ENCODE data around the gene HS3ST3A1. TPM values are rescaled to one million over a fixed set of nuclear protein-coding genes. Genes with fewer than 3 reads are reported as not detected.

HS3ST3A1 gene
- total and polyA plus RNA-seq, 2 experiments from 2014 or later, result 5.4 to 24.1 TPM

DNA sequence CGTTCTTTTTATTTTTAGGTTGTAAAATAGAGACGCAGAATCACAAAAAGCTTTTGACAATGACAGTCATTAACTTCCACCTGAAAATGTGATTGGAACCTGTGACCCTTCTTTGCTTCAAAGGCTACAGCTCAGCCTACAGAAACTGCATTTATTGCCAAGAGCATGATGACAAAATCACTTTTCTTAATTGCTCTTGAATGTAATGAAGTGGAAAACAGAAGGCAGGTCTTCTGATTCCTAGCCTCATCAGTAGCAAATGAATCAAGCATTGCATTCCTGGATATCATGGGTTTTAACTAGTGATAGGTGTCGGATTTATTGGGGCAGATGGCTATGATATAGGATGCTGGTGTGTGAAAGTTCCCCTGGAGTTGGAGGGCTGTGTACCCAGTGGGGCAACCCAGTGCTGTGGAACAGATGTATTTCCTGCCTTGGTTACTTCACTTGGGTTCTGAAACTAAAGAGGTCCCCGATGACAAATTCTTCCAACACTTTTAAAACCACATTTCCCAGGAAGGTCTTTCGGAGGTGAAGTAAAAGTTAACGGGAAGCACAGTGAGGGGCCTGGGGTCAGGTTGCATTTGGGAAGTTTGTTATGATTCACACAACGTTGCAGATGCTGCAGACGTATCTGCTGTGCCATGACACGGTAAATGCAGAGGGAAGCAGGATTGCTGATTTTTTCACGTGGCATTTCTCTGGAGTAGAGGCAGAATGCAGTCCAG is 127.5 kb downstream of the HS3ST3A1 start:
- DNase-seq (ENCODE audit: low spot score), result no peak
- peaks cover 4% of the 10 kb centered on the region for H3K27me3 Mint-ChIP-seq (ENCODE audit: insufficient read depth, low read depth, poor library complexity)

More for the DNA sequence above, 127.5 kb downstream of the HS3ST3A1 start:
- no peak for ATAC-seq
- H3K27ac Mint-ChIP-seq, result no peak overlapping the region
- H3K4me3 ChIP-seq, result no peak overlapping the region
- H3K4me3 Mint-ChIP-seq, result no peak overlapping the region
- H3F3A ChIP-seq (replicated peaks; ENCODE audit: low read depth), result no peaks in the 10 kb centered on the region
- peaks cover 2% of the 10 kb centered on the region; the same call in 1 of the 2 replicates for H3K9me2 ChIP-seq (ENCODE audit: insufficient read depth)
- TF ChIP-seq STAT1 (IDR thresholded peaks at IDR 0.05; ENCODE audit: unreplicated experiment) (no peak), EZH2 (IDR thresholded peaks at IDR 0.05; ENCODE audit: low read depth, unreplicated experiment) (no peak), ZNF331 (CRISPR knock-in tag; IDR thresholded peaks at IDR 0.05; ENCODE audit: low read depth) (no peak), ZNF114 (CRISPR knock-in tag; IDR thresholded peaks at IDR 0.05) (no peak), EZH2phosphoT487 (IDR thresholded peaks at IDR 0.05; ENCODE audit: unreplicated experiment) (no peak), POLR2AphosphoS5 (IDR thresholded peaks at IDR 0.05; ENCODE audit: low read depth) (no peak), JUNB (IDR thresholded peaks at IDR 0.05; ENCODE audit: unreplicated experiment) (no peak), CREB1 (CRISPR knock-in tag; IDR thresholded peaks at IDR 0.05; ENCODE audit: low read depth) (no peak), NANOG (IDR thresholded peaks at IDR 0.05; ENCODE audit: borderline replicate concordance) (no peak)
- TF ChIP-seq, protein P1, sequence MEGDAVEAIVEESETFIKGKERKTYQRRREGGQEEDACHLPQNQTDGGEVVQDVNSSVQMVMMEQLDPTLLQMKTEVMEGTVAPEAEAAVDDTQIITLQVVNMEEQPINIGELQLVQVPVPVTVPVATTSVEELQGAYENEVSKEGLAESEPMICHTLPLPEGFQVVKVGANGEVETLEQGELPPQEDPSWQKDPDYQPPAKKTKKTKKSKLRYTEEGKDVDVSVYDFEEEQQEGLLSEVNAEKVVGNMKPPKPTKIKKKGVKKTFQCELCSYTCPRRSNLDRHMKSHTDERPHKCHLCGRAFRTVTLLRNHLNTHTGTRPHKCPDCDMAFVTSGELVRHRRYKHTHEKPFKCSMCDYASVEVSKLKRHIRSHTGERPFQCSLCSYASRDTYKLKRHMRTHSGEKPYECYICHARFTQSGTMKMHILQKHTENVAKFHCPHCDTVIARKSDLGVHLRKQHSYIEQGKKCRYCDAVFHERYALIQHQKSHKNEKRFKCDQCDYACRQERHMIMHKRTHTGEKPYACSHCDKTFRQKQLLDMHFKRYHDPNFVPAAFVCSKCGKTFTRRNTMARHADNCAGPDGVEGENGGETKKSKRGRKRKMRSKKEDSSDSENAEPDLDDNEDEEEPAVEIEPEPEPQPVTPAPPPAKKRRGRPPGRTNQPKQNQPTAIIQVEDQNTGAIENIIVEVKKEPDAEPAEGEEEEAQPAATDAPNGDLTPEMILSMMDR (conservative IDR thresholded peaks at IDR 0.05; ENCODE audit: low read depth in 2 of 2), result no peak
- TF ChIP-seq, protein P2, sequence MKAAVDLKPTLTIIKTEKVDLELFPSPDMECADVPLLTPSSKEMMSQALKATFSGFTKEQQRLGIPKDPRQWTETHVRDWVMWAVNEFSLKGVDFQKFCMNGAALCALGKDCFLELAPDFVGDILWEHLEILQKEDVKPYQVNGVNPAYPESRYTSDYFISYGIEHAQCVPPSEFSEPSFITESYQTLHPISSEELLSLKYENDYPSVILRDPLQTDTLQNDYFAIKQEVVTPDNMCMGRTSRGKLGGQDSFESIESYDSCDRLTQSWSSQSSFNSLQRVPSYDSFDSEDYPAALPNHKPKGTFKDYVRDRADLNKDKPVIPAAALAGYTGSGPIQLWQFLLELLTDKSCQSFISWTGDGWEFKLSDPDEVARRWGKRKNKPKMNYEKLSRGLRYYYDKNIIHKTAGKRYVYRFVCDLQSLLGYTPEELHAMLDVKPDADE (IDR thresholded peaks at IDR 0.05), result no peak
- TF ChIP-seq, protein P3, sequence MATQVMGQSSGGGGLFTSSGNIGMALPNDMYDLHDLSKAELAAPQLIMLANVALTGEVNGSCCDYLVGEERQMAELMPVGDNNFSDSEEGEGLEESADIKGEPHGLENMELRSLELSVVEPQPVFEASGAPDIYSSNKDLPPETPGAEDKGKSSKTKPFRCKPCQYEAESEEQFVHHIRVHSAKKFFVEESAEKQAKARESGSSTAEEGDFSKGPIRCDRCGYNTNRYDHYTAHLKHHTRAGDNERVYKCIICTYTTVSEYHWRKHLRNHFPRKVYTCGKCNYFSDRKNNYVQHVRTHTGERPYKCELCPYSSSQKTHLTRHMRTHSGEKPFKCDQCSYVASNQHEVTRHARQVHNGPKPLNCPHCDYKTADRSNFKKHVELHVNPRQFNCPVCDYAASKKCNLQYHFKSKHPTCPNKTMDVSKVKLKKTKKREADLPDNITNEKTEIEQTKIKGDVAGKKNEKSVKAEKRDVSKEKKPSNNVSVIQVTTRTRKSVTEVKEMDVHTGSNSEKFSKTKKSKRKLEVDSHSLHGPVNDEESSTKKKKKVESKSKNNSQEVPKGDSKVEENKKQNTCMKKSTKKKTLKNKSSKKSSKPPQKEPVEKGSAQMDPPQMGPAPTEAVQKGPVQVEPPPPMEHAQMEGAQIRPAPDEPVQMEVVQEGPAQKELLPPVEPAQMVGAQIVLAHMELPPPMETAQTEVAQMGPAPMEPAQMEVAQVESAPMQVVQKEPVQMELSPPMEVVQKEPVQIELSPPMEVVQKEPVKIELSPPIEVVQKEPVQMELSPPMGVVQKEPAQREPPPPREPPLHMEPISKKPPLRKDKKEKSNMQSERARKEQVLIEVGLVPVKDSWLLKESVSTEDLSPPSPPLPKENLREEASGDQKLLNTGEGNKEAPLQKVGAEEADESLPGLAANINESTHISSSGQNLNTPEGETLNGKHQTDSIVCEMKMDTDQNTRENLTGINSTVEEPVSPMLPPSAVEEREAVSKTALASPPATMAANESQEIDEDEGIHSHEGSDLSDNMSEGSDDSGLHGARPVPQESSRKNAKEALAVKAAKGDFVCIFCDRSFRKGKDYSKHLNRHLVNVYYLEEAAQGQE (IDR thresholded peaks at IDR 0.05; ENCODE audit: unreplicated experiment), result no peak
- TF ChIP-seq, protein P4, sequence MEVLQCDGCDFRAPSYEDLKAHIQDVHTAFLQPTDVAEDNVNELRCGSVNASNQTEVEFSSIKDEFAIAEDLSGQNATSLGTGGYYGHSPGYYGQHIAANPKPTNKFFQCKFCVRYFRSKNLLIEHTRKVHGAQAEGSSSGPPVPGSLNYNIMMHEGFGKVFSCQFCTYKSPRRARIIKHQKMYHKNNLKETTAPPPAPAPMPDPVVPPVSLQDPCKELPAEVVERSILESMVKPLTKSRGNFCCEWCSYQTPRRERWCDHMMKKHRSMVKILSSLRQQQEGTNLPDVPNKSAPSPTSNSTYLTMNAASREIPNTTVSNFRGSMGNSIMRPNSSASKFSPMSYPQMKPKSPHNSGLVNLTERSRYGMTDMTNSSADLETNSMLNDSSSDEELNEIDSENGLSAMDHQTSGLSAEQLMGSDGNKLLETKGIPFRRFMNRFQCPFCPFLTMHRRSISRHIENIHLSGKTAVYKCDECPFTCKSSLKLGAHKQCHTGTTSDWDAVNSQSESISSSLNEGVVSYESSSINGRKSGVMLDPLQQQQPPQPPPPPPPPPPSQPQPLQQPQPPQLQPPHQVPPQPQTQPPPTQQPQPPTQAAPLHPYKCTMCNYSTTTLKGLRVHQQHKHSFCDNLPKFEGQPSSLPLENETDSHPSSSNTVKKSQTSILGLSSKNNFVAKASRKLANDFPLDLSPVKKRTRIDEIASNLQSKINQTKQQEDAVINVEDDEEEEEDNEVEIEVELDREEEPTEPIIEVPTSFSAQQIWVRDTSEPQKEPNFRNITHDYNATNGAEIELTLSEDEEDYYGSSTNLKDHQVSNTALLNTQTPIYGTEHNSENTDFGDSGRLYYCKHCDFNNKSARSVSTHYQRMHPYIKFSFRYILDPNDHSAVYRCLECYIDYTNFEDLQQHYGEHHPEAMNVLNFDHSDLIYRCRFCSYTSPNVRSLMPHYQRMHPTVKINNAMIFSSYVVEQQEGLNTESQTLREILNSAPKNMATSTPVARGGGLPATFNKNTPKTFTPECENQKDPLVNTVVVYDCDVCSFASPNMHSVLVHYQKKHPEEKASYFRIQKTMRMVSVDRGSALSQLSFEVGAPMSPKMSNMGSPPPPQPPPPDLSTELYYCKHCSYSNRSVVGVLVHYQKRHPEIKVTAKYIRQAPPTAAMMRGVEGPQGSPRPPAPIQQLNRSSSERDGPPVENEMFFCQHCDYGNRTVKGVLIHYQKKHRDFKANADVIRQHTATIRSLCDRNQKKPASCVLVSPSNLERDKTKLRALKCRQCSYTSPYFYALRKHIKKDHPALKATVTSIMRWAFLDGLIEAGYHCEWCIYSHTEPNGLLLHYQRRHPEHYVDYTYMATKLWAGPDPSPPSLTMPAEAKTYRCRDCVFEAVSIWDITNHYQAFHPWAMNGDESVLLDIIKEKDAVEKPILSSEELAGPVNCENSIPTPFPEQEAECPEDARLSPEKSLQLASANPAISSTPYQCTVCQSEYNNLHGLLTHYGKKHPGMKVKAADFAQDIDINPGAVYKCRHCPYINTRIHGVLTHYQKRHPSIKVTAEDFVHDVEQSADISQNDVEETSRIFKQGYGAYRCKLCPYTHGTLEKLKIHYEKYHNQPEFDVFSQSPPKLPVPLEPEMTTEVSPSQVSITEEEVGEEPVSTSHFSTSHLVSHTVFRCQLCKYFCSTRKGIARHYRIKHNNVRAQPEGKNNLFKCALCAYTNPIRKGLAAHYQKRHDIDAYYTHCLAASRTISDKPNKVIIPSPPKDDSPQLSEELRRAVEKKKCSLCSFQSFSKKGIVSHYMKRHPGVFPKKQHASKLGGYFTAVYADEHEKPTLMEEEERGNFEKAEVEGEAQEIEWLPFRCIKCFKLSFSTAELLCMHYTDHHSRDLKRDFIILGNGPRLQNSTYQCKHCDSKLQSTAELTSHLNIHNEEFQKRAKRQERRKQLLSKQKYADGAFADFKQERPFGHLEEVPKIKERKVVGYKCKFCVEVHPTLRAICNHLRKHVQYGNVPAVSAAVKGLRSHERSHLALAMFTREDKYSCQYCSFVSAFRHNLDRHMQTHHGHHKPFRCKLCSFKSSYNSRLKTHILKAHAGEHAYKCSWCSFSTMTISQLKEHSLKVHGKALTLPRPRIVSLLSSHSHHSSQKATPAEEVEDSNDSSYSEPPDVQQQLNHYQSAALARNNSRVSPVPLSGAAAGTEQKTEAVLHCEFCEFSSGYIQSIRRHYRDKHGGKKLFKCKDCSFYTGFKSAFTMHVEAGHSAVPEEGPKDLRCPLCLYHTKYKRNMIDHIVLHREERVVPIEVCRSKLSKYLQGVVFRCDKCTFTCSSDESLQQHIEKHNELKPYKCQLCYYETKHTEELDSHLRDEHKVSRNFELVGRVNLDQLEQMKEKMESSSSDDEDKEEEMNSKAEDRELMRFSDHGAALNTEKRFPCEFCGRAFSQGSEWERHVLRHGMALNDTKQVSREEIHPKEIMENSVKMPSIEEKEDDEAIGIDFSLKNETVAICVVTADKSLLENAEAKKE (CRISPR knock-in tag; IDR thresholded peaks at IDR 0.05), result no peak
- H3K36me3 ChIP-seq (ENCODE audit: insufficient read depth), result no peaks in the 10 kb centered on the region
- H3K4me2 ChIP-seq, result no peak overlapping the region
- H3K79me2 ChIP-seq (replicated peaks; ENCODE audit: insufficient read depth), result no peaks in the 10 kb centered on the region
- H3K4me1 Mint-ChIP-seq, result no peaks in the 10 kb centered on the region
- H3K36me3 Mint-ChIP-seq (ENCODE audit: low read depth), result no peaks in the 10 kb centered on the region
- peaks cover 6% of the 10 kb centered on the region; the same call in 1 of the 3 replicates for H3K9me3 Mint-ChIP-seq
- no peaks in the 10 kb centered on the region for H3K4me1 ChIP-seq (ENCODE audit: insufficient read depth)
- H4K20me1 ChIP-seq (replicated peaks; ENCODE audit: insufficient read depth), result no peaks in the 10 kb centered on the region
- H3K27ac ChIP-seq (ENCODE audit: low read depth), result no peak overlapping the region
- no peaks in the 10 kb centered on the region for H3K27me3 ChIP-seq (ENCODE audit: insufficient read depth)
- H2AFZ ChIP-seq, result no peak overlapping the region
